Vagina (tissue), 2 donors: ENCODE measurements around the gene KIF24. TPM values are rescaled to one million over a fixed set of nuclear protein-coding genes. Genes with fewer than 3 reads are reported as not detected.
"Not testable (repeated sequence)": the region's sequence is repeated elsewhere in the genome, so short reads cannot be mapped to it uniquely, and the experiment has no call there.

Experiments
- DNase-seq, 2 donors: peaks; one replicate each; pipeline ENCODE4 v3.0.0-alpha.2; 2017; ENCODE audit errors: extremely low spot score in 2 of 2
- H3K27ac ChIP-seq: fragments of 200-600 bp; sonication (generic); one replicate; pipeline ENCODE4 v1.5.1; 2019
- H3K27me3 ChIP-seq: fragments of 200-600 bp; sonication (generic); one replicate; pipeline ENCODE4 v1.5.1; 2019
- H3K36me3 ChIP-seq, 2 donors: fragments of 200-600 bp; sonication (generic); one replicate each; pipeline ENCODE4 v1.5.1; 2017 to 2019
- H3K4me1 ChIP-seq: fragments of 200-600 bp; sonication (generic); one replicate; pipeline ENCODE4 v1.5.1; 2019
- H3K4me3 ChIP-seq, 2 donors: fragments of 200-600 bp; sonication (generic); 1 replicate in 1 of 2; 2 replicates in 1 of 2; pipeline ENCODE4 v1.5.1; 2016 to 2019
- H3K9me3 ChIP-seq: fragments of 200-600 bp; sonication (generic); one replicate; pipeline ENCODE4 v1.5.1; 2019
- CTCF ChIP-seq, 3 experiments: fragments of 450-650 bp in 2 of 3; fragments of 200-600 bp in 1 of 3; sonication (generic) in 1 of 3; IDR thresholded peaks; one replicate each; pipeline ENCODE4 v1.5.1; 2017 to 2019; ENCODE audit warnings: antibody characterized with exemption in 3 of 3, mild to moderate bottlenecking in 2 of 3, moderate library complexity in 2 of 3
- POLR2A ChIP-seq, 2 donors: fragments of 450-650 bp; IDR thresholded peaks; one replicate each; pipeline ENCODE4 v1.6.1; 2017; ENCODE audit warnings: antibody characterized with exemption in 2 of 2, mild to moderate bottlenecking in 2 of 2, moderate library complexity in 2 of 2
- POLR2AphosphoS5 ChIP-seq, 2 donors: sonication (generic); formaldehyde crosslinking; IDR thresholded peaks; one replicate each; pipeline ENCODE4 v1.9.0; 2017; ENCODE audit warnings: antibody characterized with exemption in 2 of 2, mild to moderate bottlenecking in 2 of 2, low read depth in 1 of 2; ENCODE audit not compliant: insufficient read depth in 1 of 2
- intact Hi-C: fragments of 100-400 bp; cut with DNase I; formaldehyde crosslinking; loops from one replicate; pipeline ENCODE4 v1.15.1; 2023
- total RNA-seq: library from RNA; depleted of rRNA; stranded (reverse); fragments of >200 nt; gene quantifications from one replicate; pipeline ENCODE4 v1.2.3, GENCODE V29; 2016

Gene KIF24
- total RNA-seq, 1 donor from 2014 or later, result 0.49 TPM

- Histone ChIP-seq H3K27ac (no peak overlapping the region), H3K9me3 (no peaks in the 10 kb centered on the region), H3K36me3 (peaks cover 0 to 29% of the 10 kb centered on the region in 2 donors), H3K27me3 (no peaks in the 10 kb centered on the region), H3K4me3 (no peak overlapping the region), H3K4me1 (no peaks in the 10 kb centered on the region)
- intact Hi-C loops, result no loop called here
- TF ChIP-seq CTCF (IDR thresholded peaks at IDR 0.05) (no peak), POLR2AphosphoS5 (IDR thresholded peaks at IDR 0.05; ENCODE audit: insufficient read depth in 1 of 2, low read depth in 1 of 2) (no peak), POLR2A (IDR thresholded peaks at IDR 0.05) (no peak)
- no peak for DNase-seq
These were observed 9.8 kb upstream of the KIF24 start for GRCh38 chr9:34338665-34339385.

GRCh38 chr9:34338079-34338478 is 9.0 kb upstream of the KIF24 start:
- H3K27ac ChIP-seq, H3K4me1 ChIP-seq, H3K9me3 ChIP-seq, DNase-seq, H3K4me3 ChIP-seq, H3K27me3 ChIP-seq, intact Hi-C loops: not testable (repeated sequence)
- peaks cover 0 to 29% of the 10 kb centered on the region in 2 donors for H3K36me3 ChIP-seq

- TF ChIP-seq CTCF (IDR thresholded peaks at IDR 0.05), result no peak
- no peak for TF ChIP-seq POLR2A (IDR thresholded peaks at IDR 0.05)
- no peak for TF ChIP-seq POLR2AphosphoS5 (IDR thresholded peaks at IDR 0.05; ENCODE audit: insufficient read depth in 1 of 2, low read depth in 1 of 2)
- Histone ChIP-seq H3K27me3 (no peaks in the 10 kb centered on the region), H3K36me3 (peaks cover 0 to 29% of the 10 kb centered on the region in 2 donors), H3K9me3 (no peaks in the 10 kb centered on the region), H3K27ac (no peak overlapping the region), H3K4me1 (peaks cover 3% of the 10 kb centered on the region), H3K4me3 (no peak overlapping the region)
- DNase-seq, result no peak
- intact Hi-C loops, result no loop called here
These were observed 8.3 kb upstream of the KIF24 start for GRCh38 chr9:34337403-34337802.

GRCh38 chr9:34335376-34335775 is 6.3 kb upstream of the KIF24 start:
- no peak overlapping the region for H3K27ac ChIP-seq
- no peaks in the 10 kb centered on the region for H3K9me3 ChIP-seq
- H3K4me3 ChIP-seq, result no peak overlapping the region
- no peak for DNase-seq
- H3K36me3 ChIP-seq, result peaks cover 0 to 19% of the 10 kb centered on the region in 2 donors
- intact Hi-C loops, result no loop called here
- peaks cover 14% of the 10 kb centered on the region for H3K4me1 ChIP-seq
- TF ChIP-seq CTCF (IDR thresholded peaks at IDR 0.05), result no peak
- TF ChIP-seq POLR2AphosphoS5 (IDR thresholded peaks at IDR 0.05; ENCODE audit: insufficient read depth in 1 of 2, low read depth in 1 of 2), result no peak
- TF ChIP-seq POLR2A (IDR thresholded peaks at IDR 0.05), result no peak
- no peaks in the 10 kb centered on the region for H3K27me3 ChIP-seq

GRCh38 chr9:34334916-34335315 is 5.8 kb upstream of the KIF24 start:
- no peaks in the 10 kb centered on the region for H3K27me3 ChIP-seq
- peaks cover 0 to 15% of the 10 kb centered on the region in 2 donors for H3K36me3 ChIP-seq
- peaks cover 19% of the 10 kb centered on the region for H3K4me1 ChIP-seq
- intact Hi-C loops, result no loop called here
- no peak for DNase-seq
- H3K4me3 ChIP-seq, result no peak overlapping the region
- H3K27ac ChIP-seq, result no peak overlapping the region
- H3K9me3 ChIP-seq, result no peaks in the 10 kb centered on the region
- no peak for TF ChIP-seq CTCF (IDR thresholded peaks at IDR 0.05)
- no peak for TF ChIP-seq POLR2A (IDR thresholded peaks at IDR 0.05)
- no peak for TF ChIP-seq POLR2AphosphoS5 (IDR thresholded peaks at IDR 0.05; ENCODE audit: insufficient read depth in 1 of 2, low read depth in 1 of 2)
